OCI-LY3 (cell line): ENCODE results near the gene CRTC3.

Source experiments
- H2AFZ ChIP-seq: fragments of 200-600, 300-600 bp; shearing (Covaris generic); 2 replicates; pipeline ENCODE4 v1.6.0; 2014; ENCODE audit warnings: antibody characterized with exemption, low read depth, low read length
- H3K27ac ChIP-seq: fragments of 200-600, 300-600 bp; sonication (generic); 2 replicates; pipeline ENCODE4 v1.5.1; 2014; ENCODE audit warnings: mild to moderate bottlenecking, low read length, moderate library complexity, mixed read lengths
- H3K27me3 ChIP-seq: fragments of 200-600, 300-600 bp; sonication (generic); 2 replicates; pipeline ENCODE4 v1.6.1; 2014; ENCODE audit warnings: low read depth, low read length, mixed read lengths
- H3K36me3 ChIP-seq: fragments of 200-600, 300-600 bp; sonication (generic); replicated peaks from 2 replicates; pipeline ENCODE3; 2014; ENCODE audit warnings: low read depth, low read length, mixed read lengths
- H3K4me1 ChIP-seq: fragments of 300-600, 200-600 bp; sonication (generic); 2 replicates; pipeline ENCODE4 v1.6.1; 2014; ENCODE audit warnings: low read length, mixed read lengths
- H3K4me2 ChIP-seq: fragments of 200-600, 300-600 bp; sonication (generic); 2 replicates; pipeline ENCODE4 v1.6.1; 2014; ENCODE audit warnings: low read length, mixed read lengths
- H3K4me3 ChIP-seq: fragments of 300-600, 200-600 bp; sonication (generic); 2 replicates; pipeline ENCODE4 v1.5.1; 2014; ENCODE audit warnings: antibody characterized with exemption, mild to moderate bottlenecking, low read length, moderate library complexity
- H3K79me2 ChIP-seq: fragments of 300-600, 200-600 bp; shearing (Covaris generic); 2 replicates; pipeline ENCODE4 v1.6.1; 2014; ENCODE audit warnings: mild to moderate bottlenecking, low read length, mixed read lengths
- H3K9ac ChIP-seq: fragments of 300-600, 200-600 bp; shearing (Covaris generic); 2 replicates; pipeline ENCODE4 v1.6.0; 2014; ENCODE audit warnings: mild to moderate bottlenecking, low read length, moderate library complexity
- H3K9me3 ChIP-seq: fragments of 200-600, 300-600 bp; shearing (Covaris generic); 2 replicates; pipeline ENCODE4 v1.6.1; 2014; ENCODE audit warnings: low read length, mixed read lengths; ENCODE audit not compliant: insufficient read depth
- H4K20me1 ChIP-seq: fragments of 200-600, 300-600 bp; sonication (generic); 2 replicates; pipeline ENCODE4 v1.6.1; 2016; ENCODE audit warnings: low read length, mixed read lengths; ENCODE audit not compliant: insufficient read depth
- CTCF ChIP-seq: fragments of 200-600, 300-600 bp; sonication (generic); IDR thresholded peaks from 2 replicates; pipeline ENCODE4 v1.5.1; 2014; ENCODE audit warnings: antibody characterized with exemption, low read length, low read depth
- EZH2phosphoT487 ChIP-seq: fragments of 200-600 bp; shearing (Covaris generic); IDR thresholded peaks from 2 replicates; pipeline ENCODE4 v1.6.1; 2018; ENCODE audit warnings: antibody characterized with exemption, mixed run types, low read depth

The CRTC3 gene

GRCh38 chr15:90597577-90597976, 67.9 kb downstream of the CRTC3 start:
- TF ChIP-seq EZH2phosphoT487: no peak
- Histone ChIP-seq H3K4me2 (peak overlapping the region; percentile 24), H3K9me3 (no peaks in the 10 kb centered on the region), H3K4me1 (peaks cover 48% of the 10 kb centered on the region), H2AFZ (no peak overlapping the region), H4K20me1 (no peaks in the 10 kb centered on the region), H3K27me3 (peaks cover 56% of the 10 kb centered on the region), H3K27ac (no peak overlapping the region), H3K9ac (no peak overlapping the region), H3K79me2 (no peaks in the 10 kb centered on the region), H3K4me3 (no peak overlapping the region), H3K36me3 (no peaks in the 10 kb centered on the region)

GRCh38 chr15:90598031-90598577, 68.4 kb downstream of the CRTC3 start:
- Histone ChIP-seq H3K27ac (no peak overlapping the region), H3K4me3 (no peak overlapping the region), H3K27me3 (peaks cover 54% of the 10 kb centered on the region), H2AFZ (no peak overlapping the region), H4K20me1 (no peaks in the 10 kb centered on the region), H3K4me2 (peak overlapping the region; percentile 24), H3K79me2 (no peaks in the 10 kb centered on the region), H3K9me3 (no peaks in the 10 kb centered on the region), H3K9ac (no peak overlapping the region), H3K4me1 (peaks cover 48% of the 10 kb centered on the region), H3K36me3 (no peaks in the 10 kb centered on the region)
- peak; percentile 39 for TF ChIP-seq CTCF
- TF ChIP-seq EZH2phosphoT487: no peak

- H3K4me2 ChIP-seq: no peak overlapping the region
- H3K27ac ChIP-seq: no peak overlapping the region
- no peak overlapping the region for H3K4me3 ChIP-seq
- no peaks in the 10 kb centered on the region for H3K9me3 ChIP-seq
- H2AFZ ChIP-seq: no peak overlapping the region
- TF ChIP-seq CTCF (no peak), EZH2phosphoT487 (no peak)
- H3K27me3 ChIP-seq: peaks cover 48% of the 10 kb centered on the region
- H3K4me1 ChIP-seq: peaks cover 46% of the 10 kb centered on the region
- no peak overlapping the region for H3K9ac ChIP-seq
- H3K36me3 ChIP-seq: no peaks in the 10 kb centered on the region
- no peaks in the 10 kb centered on the region for H3K79me2 ChIP-seq
- H4K20me1 ChIP-seq: no peaks in the 10 kb centered on the region
Observed at GRCh38 chr15:90598679-90599078, 69.0 kb downstream of the CRTC3 start.

GRCh38 chr15:90599116-90599515, 69.4 kb downstream of the CRTC3 start:
- Histone ChIP-seq H3K4me3 (no peak overlapping the region), H3K36me3 (no peaks in the 10 kb centered on the region), H3K27ac (no peak overlapping the region), H3K4me1 (peaks cover 42% of the 10 kb centered on the region), H3K4me2 (no peak overlapping the region), H2AFZ (no peak overlapping the region), H4K20me1 (no peaks in the 10 kb centered on the region), H3K79me2 (no peaks in the 10 kb centered on the region), H3K27me3 (peaks cover 43% of the 10 kb centered on the region), H3K9ac (no peak overlapping the region), H3K9me3 (no peaks in the 10 kb centered on the region)
- no peak for TF ChIP-seq EZH2phosphoT487
- no peak for TF ChIP-seq CTCF
